Fibroblast of lung (primary cell): Measurements from ENCODE around the gene RHBG.

Experiments used
- CTCF ChIP-seq, 2 donors: IDR thresholded peaks in 1 of 2; conservative IDR thresholded peaks in 1 of 2; 1 replicate in 1 of 2; 2 replicates in 1 of 2; pipeline ENCODE4 v1.5.1; 2011 to 2012; ENCODE audit warnings: low read length in 2 of 2, control low read depth in 1 of 2, inconsistent platforms in 1 of 2, low read depth in 1 of 2, mild to moderate bottlenecking in 1 of 2
- EZH2 ChIP-seq: IDR thresholded peaks from 2 replicates; pipeline ENCODE4 v1.5.1; 2012; ENCODE audit warnings: low read length, control low read depth, mild to moderate bottlenecking; ENCODE audit errors: missing control alignments

- peak; percentile 52 for TF ChIP-seq EZH2
- no peak for TF ChIP-seq CTCF (conservative IDR thresholded peaks at IDR 0.05 in 1 of 2, IDR thresholded peaks at IDR 0.05 in 1 of 2; ENCODE audit: low read depth in 1 of 2, low read length in 2 of 2)
Observed at GRCh38 chr1:156432669-156433018, 63.6 kb downstream of the RHBG start.
